CD8-positive, alpha-beta memory T cell (primary cell): Measurements from ENCODE around the gene ATP9A. TPM values are rescaled to one million over a fixed set of nuclear protein-coding genes. Genes with fewer than 3 reads are reported as not detected.

ENCODE experiments used
- CTCF ChIA-PET: fragments of 350-600 bp; sonication (Branson Sonifier 250); formaldehyde crosslinking; loops from one replicate; lab custom pipeline; 2021; ENCODE audit warnings: antibody characterized with exemption; lab: Charles Lee
- POLR2A ChIA-PET: fragments of 350-600 bp; sonication (Branson Sonifier 250); formaldehyde crosslinking; loops from one replicate; lab custom pipeline; 2021; ENCODE audit warnings: antibody characterized with exemption; lab: Charles Lee
- DNase-seq, 5 donors: peaks; one replicate each; pipeline versions ENCODE4 v3.0.0 to v3.0.0-alpha.2; 2020 to 2022; ENCODE audit warnings: mixed read lengths in 1 of 5
- H3K27ac ChIP-seq: one replicate; pipeline ENCODE4 v1.7.0; 2013; ENCODE audit warnings: low read depth, mild to moderate bottlenecking, low read length, moderate library complexity
- H3K27me3 ChIP-seq: 2 replicates; pipeline ENCODE4 v1.7.0; 2013; ENCODE audit warnings: low read length, mild to moderate bottlenecking; ENCODE audit not compliant: insufficient read depth, poor library complexity, severe bottlenecking
- H3K36me3 ChIP-seq: 2 replicates; pipeline ENCODE4 v1.7.0; 2013; ENCODE audit warnings: mild to moderate bottlenecking, low read length, moderate library complexity; ENCODE audit not compliant: insufficient read depth
- H3K4me1 ChIP-seq: 2 replicates; pipeline ENCODE4 v1.7.0; 2013; ENCODE audit warnings: mild to moderate bottlenecking, low read length, moderate library complexity; ENCODE audit not compliant: insufficient read depth
- H3K4me3 ChIP-seq: 2 replicates; pipeline ENCODE4 v1.7.0; 2013; ENCODE audit warnings: mild to moderate bottlenecking, low read length
- H3K9me3 ChIP-seq: 2 replicates; pipeline ENCODE4 v1.7.0; 2013; ENCODE audit warnings: mild to moderate bottlenecking, low read length
- H3K27ac Mint-ChIP-seq, 8 donors: one replicate each; pipeline ENCODE4 v1.8.0; 2020 to 2021; ENCODE audit warnings: mixed read lengths in 8 of 8, mild to moderate bottlenecking in 6 of 8, inconsistent platforms in 3 of 8, moderate library complexity in 3 of 8
- H3K27me3 Mint-ChIP-seq, 2 donors: one replicate each; pipeline ENCODE4 v1.8.0; 2020 to 2021; ENCODE audit warnings: mixed read lengths in 2 of 2, mild to moderate bottlenecking in 1 of 2, moderate library complexity in 1 of 2
- H3K36me3 Mint-ChIP-seq, 3 donors: one replicate each; pipeline ENCODE4 v1.8.0; 2020 to 2021; ENCODE audit warnings: mixed read lengths in 3 of 3, inconsistent platforms in 1 of 3, mild to moderate bottlenecking in 1 of 3
- H3K4me1 Mint-ChIP-seq, 3 donors: one replicate each; pipeline ENCODE4 v1.8.0; 2020 to 2021; ENCODE audit warnings: mixed read lengths in 3 of 3, inconsistent platforms in 1 of 3, mild to moderate bottlenecking in 1 of 3
- H3K4me3 Mint-ChIP-seq, 7 donors: one replicate each; pipeline ENCODE4 v1.8.0; 2020 to 2021; ENCODE audit warnings: mixed read lengths in 7 of 7, mild to moderate bottlenecking in 6 of 7, moderate library complexity in 4 of 7, inconsistent platforms in 2 of 7
- H3K9me3 Mint-ChIP-seq, 5 donors: one replicate each; pipeline ENCODE4 v1.8.0; 2020 to 2022; ENCODE audit warnings: mixed read lengths in 5 of 5, mild to moderate bottlenecking in 3 of 5, moderate library complexity in 2 of 5, inconsistent platforms in 1 of 5
- polyA plus RNA-seq: library from polyadenylated mRNA; unstranded; fragments of 300-500 nt; fragmentation: Illumina TruSeq; gene quantifications from one replicate; pipeline ENCODE4 v1.2.3, GENCODE V29; 2021
- total RNA-seq, 2 experiments: library from RNA; stranded (reverse); gene quantifications; one replicate each; pipeline ENCODE4 v1.2.3, GENCODE V29; 2021

Gene ATP9A
- total and polyA plus RNA-seq, 3 experiments from 2014 or later = 0.46 to 2.3 (median 2.0) TPM

DNA sequence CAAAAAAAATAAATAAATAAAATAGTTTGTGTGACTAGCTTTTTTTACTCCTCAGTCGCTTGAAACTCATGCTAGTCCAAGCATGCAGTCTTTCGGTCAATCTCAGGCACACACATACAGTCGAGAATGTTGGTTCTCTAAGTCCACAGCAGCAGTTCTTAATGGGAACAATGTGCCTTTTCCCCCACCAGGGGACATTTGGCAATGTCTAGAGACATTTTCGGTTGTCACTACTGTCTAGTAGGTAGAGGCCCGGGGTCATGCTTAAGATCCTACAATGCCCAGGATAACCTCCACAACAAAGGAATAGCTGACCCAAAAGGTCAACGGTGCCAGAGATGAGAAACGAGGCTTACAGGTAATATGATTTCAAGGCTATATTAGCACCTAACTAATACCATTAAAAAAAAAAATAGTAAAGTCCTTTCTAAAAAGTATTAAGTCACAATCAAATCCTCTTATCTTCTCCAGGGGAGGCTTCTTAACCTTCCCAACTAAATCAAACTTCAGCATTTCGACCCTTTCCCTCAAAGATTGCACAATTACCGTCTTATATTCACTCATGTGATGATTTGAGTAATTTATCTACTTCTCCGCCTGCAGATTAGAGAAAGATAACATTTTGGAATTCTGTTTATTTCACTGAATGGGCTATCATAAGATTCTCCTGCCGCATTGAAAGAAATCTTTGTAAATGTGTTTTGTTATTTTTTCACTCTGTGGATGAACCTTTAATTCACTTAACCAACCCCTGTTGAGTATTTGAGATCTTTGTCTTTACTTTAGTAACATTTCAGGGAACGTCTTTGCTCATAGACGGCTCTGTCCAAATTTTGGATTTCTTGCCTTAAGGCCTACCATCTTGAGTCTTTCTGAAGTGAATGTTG is 42.2 kb upstream of the ATP9A start:
- Mint-ChIP-seq H3K27ac (no peak overlapping the region), H3K36me3 (no peaks in the 10 kb centered on the region), H3K4me3 (no peak overlapping the region), H3K27me3 (peaks cover 8 to 24% of the 10 kb centered on the region in 2 donors), H3K4me1 (no peaks in the 10 kb centered on the region), H3K9me3 (no peaks in the 10 kb centered on the region)
- H3K27ac ChIP-seq = no peak overlapping the region
- ChIA-PET POLR2A (no interaction called here), CTCF (no interaction called here)
- H3K36me3 ChIP-seq = no peaks in the 10 kb centered on the region
- no peaks in the 10 kb centered on the region for H3K27me3 ChIP-seq
- H3K9me3 ChIP-seq = no peaks in the 10 kb centered on the region
- H3K4me1 ChIP-seq = no peaks in the 10 kb centered on the region
- no peak for DNase-seq
- H3K4me3 ChIP-seq = no peak overlapping the region

DNA sequence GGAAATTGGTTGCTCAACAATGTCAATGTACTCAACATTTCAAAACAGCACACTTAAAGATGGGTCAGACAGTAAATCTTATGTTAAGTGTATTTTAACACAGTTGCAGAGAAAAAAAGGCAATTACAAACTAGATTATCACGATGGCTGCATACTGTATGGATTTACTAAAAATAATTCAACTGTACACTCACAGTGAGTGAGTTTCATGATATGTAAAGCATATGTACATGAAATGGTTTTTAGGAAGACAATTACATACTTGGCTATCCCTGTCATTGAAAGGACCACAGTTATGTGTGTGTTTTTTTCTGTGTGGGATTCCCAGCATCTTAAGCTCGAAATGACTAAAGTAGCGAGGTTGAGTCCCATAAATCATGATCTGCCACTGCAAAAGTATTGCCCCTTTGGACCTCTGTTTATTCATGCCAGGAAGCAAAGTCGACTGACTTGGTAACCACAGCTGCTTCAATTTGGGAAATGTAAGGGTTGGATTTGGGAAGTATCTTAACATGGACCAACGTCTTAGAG is 39.6 kb upstream of the ATP9A start:
- no peak overlapping the region for H3K4me3 Mint-ChIP-seq
- Histone ChIP-seq H3K4me3 (no peak overlapping the region), H3K9me3 (no peaks in the 10 kb centered on the region), H3K4me1 (no peaks in the 10 kb centered on the region), H3K36me3 (no peaks in the 10 kb centered on the region), H3K27ac (no peak overlapping the region), H3K27me3 (no peaks in the 10 kb centered on the region)
- H3K4me1 Mint-ChIP-seq = peaks cover 0 to 5% (median 0%) of the 10 kb centered on the region in 3 donors
- H3K9me3 Mint-ChIP-seq = no peaks in the 10 kb centered on the region
- H3K27ac Mint-ChIP-seq = no peak overlapping the region
- no peaks in the 10 kb centered on the region for H3K36me3 Mint-ChIP-seq
- CTCF ChIA-PET = no interaction called here
- no peak for DNase-seq
- POLR2A ChIA-PET = no interaction called here
- H3K27me3 Mint-ChIP-seq = peaks cover 14 to 43% of the 10 kb centered on the region in 2 donors

DNA sequence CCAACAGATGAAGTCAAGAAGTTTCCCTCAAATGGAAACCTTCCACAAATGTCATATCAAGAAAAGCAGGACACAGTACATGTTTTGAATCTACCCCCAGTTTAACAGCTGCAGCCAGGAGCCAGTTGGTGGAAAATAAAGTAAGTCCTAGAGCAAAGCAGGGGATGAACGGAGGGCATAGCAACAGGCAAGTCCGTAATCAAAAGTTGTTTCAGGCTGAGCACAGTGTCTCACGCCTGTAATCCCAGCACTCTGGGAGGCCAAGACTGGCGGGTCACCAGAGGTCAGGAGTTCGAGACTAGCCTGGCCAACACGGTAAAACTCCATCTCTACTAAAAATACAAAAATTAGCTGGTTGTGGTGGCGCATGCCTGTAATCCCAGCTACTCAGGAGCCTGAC is 36.6 kb upstream of the ATP9A start:
- H3K4me1 Mint-ChIP-seq = peaks cover 9 to 18% (median 12%) of the 10 kb centered on the region in 3 donors
- no peak overlapping the region for H3K4me3 ChIP-seq
- CTCF ChIA-PET = no interaction called here
- H3K27me3 ChIP-seq = peaks cover 4% of the 10 kb centered on the region
- H3K4me1 ChIP-seq = peaks cover 7% of the 10 kb centered on the region
- H3K36me3 ChIP-seq = no peaks in the 10 kb centered on the region
- H3K27me3 Mint-ChIP-seq = peaks cover 28 to 57% of the 10 kb centered on the region in 2 donors
- H3K36me3 Mint-ChIP-seq = no peaks in the 10 kb centered on the region
- POLR2A ChIA-PET = no interaction called here
- H3K27ac Mint-ChIP-seq = no peak overlapping the region
- DNase-seq = no peak
- H3K9me3 ChIP-seq = no peaks in the 10 kb centered on the region
- no peak overlapping the region for H3K27ac ChIP-seq
- H3K9me3 Mint-ChIP-seq = no peaks in the 10 kb centered on the region
- H3K4me3 Mint-ChIP-seq = no peak overlapping the region

DNA sequence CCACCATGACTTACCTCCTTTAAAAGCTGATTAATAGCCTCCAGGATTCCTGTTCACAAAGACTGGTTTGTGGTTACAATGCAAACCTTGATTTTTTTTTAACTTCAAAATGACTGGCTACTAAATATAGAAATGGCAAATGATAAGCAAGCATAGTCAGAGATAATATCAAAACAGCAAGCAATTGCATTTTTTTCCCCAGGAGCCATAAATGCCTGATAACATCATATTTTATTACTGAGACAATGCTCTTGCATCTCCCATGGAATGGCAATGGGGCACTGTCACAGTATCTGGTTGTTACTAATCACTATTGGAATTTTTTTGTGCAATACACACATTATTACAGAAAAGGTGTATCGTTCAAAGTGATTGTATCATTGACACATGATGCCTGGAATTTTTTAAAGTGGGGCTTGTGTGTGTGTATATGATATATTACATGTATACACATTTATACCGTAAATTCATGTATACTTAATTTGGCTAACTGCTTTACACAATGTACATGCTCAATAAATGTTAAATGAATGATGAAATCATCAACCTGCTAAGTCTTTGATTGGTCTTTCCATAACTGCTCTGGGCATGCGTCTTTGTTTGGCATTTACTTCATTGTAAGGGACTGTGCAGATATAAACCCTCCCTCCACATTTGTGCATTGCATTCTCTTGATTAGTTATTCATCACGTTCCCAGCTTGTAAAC is 35.1 kb upstream of the ATP9A start:
- Histone ChIP-seq H3K27me3 (peaks cover 4% of the 10 kb centered on the region), H3K27ac (no peak overlapping the region), H3K4me3 (no peak overlapping the region), H3K9me3 (no peaks in the 10 kb centered on the region), H3K36me3 (no peaks in the 10 kb centered on the region), H3K4me1 (peaks cover 8% of the 10 kb centered on the region)
- H3K4me3 Mint-ChIP-seq = peak overlapping the region in 1 of 7 donors; percentile 15
- DNase-seq = no peak
- H3K9me3 Mint-ChIP-seq = no peaks in the 10 kb centered on the region
- CTCF ChIA-PET = no interaction called here
- peaks cover 42 to 70% of the 10 kb centered on the region in 2 donors for H3K27me3 Mint-ChIP-seq
- POLR2A ChIA-PET = no interaction called here
- peaks cover 10 to 25% (median 19%) of the 10 kb centered on the region in 3 donors for H3K4me1 Mint-ChIP-seq
- H3K36me3 Mint-ChIP-seq = no peaks in the 10 kb centered on the region
- no peak overlapping the region for H3K27ac Mint-ChIP-seq

DNA sequence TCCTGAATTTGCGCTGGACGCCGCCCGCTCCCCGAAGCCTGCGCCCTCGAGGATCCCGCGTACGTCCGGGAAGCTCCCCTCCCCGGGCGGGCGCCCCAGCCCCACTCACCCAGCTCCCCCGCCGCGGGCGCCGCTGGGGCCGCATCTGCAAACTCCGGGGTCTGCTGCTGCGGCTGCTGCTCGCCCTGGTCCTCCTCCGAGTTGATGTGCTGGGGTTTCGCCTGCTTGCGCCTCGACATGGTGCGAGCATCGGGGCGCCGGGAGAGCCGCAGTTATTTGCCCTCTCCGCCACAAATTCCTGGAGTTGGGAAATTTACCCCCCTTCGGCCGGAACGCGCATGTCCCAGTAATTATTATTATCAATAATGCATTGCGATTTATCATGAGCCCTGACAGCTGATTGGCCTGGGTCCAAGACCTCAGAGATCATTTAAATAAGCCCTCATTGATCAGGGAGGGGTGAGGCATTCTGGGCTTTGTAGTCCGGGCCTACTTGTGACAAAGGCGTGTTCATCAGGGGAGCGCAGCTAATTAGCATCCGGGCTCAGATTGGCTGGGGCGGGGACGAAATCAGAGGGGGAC is 34.1 kb upstream of the ATP9A start, which contains the start of gene SALL4:
TSS of gene SALL4 (minus strand) at position 352 of the 582 bp plus-strand sequence. CDS start at position 239, 113 bp downstream.
- CTCF ChIA-PET = no interaction called here
- Histone ChIP-seq H3K4me3 (no peak within 1 kb of the TSS), H3K36me3 (no peaks in the 10 kb centered on the region), H3K27ac (no peak within 1 kb of the TSS), H3K27me3 (peaks cover 4% of the 10 kb centered on the region), H3K9me3 (no peaks in the 10 kb centered on the region), H3K4me1 (peaks cover 8% of the 10 kb centered on the region)
- POLR2A ChIA-PET = no interaction called here
- H3K27me3 Mint-ChIP-seq = peaks cover 48 to 73% of the 10 kb centered on the region in 2 donors
- H3K4me1 Mint-ChIP-seq = peaks cover 10 to 25% (median 19%) of the 10 kb centered on the region in 3 donors
- no peak for DNase-seq
- no peaks in the 10 kb centered on the region for H3K9me3 Mint-ChIP-seq
- H3K36me3 Mint-ChIP-seq = no peaks in the 10 kb centered on the region
- peak within 1 kb of the TSS in 6 of 7 donors; percentile 15 to 82 (median 50) for H3K4me3 Mint-ChIP-seq
- H3K27ac Mint-ChIP-seq = no peak within 1 kb of the TSS

DNA sequence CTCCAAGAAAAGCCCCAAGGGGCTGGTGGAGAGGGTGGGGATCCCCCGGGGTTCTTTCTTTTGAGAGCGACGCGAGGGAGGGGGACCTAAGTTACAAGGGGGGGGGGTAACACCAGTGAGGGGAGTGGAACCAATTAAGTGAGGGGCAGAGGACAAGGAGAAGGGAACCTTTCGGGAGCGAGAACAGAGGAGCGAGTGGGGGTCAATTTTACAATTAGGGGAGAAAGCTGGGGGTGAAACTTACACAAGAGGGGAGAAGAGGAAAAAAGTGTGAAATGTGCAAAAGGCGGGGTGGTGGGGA is 33.6 kb upstream of the ATP9A start:
- Mint-ChIP-seq H3K9me3 (no peaks in the 10 kb centered on the region), H3K4me3 (peak overlapping the region in 3 of 7 donors; percentile 19 to 67 (median 60)), H3K36me3 (no peaks in the 10 kb centered on the region), H3K27ac (no peak overlapping the region), H3K4me1 (peaks cover 10 to 25% (median 19%) of the 10 kb centered on the region in 3 donors), H3K27me3 (peaks cover 48 to 72% of the 10 kb centered on the region in 2 donors)
- Histone ChIP-seq H3K4me1 (peaks cover 8% of the 10 kb centered on the region), H3K9me3 (no peaks in the 10 kb centered on the region), H3K27me3 (peaks cover 4% of the 10 kb centered on the region), H3K27ac (no peak overlapping the region), H3K4me3 (no peak overlapping the region), H3K36me3 (no peaks in the 10 kb centered on the region)
- POLR2A ChIA-PET = no interaction called here
- no peak for DNase-seq
- CTCF ChIA-PET = no interaction called here

DNA sequence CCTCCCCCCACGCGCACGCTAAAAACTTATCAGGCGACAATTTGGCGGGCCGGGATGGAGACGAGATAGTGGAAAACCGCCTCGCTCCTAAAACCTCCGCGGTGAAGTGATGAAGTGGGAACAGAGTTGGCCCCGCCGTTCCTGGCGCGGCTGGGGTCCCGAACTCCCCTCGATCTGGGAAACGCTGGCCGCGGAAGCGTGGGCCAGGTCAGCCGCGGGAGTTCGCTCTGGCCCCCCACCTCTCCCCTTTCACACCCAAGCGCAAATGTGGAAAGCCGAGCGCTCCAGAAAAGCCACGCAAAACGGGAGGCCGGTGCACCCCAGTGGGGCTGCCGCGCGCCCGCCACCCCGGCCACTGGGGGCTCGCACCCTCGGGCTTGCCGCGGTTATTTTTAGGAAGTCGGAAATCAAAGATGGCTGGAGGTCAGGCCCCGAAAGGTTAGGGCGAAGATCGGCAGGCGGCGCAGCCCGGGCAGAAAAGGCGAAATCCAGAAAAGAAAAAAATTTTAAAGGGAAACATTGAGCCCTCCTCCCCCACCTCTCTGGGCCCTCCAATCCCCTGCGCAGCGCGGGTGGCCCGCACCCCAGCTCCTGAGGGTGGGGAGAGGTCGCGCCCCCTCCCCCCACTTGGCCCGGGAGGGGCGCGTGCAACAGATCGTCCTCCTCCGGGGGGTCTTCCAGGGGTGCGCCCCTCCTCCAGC is 33.1 kb upstream of the ATP9A start:
- DNase-seq = no peak
- Histone ChIP-seq H3K36me3 (no peaks in the 10 kb centered on the region), H3K9me3 (no peaks in the 10 kb centered on the region), H3K27me3 (peaks cover 4% of the 10 kb centered on the region), H3K27ac (no peak overlapping the region), H3K4me1 (peaks cover 8% of the 10 kb centered on the region), H3K4me3 (no peak overlapping the region)
- ChIA-PET POLR2A (no interaction called here), CTCF (no interaction called here)
- H3K27me3 Mint-ChIP-seq = peaks cover 47 to 72% of the 10 kb centered on the region in 2 donors
- no peaks in the 10 kb centered on the region for H3K9me3 Mint-ChIP-seq
- H3K4me1 Mint-ChIP-seq = peaks cover 10 to 25% (median 19%) of the 10 kb centered on the region in 3 donors
- H3K4me3 Mint-ChIP-seq = peak overlapping the region in 6 of 7 donors; percentile 62 to 83 (median 72)
- H3K36me3 Mint-ChIP-seq = no peaks in the 10 kb centered on the region
- no peak overlapping the region for H3K27ac Mint-ChIP-seq
